Measurements from ENCODE around the gene SAV1.
"Not testable (repeated sequence)": the region's sequence is repeated elsewhere in the genome, so short reads cannot be mapped to it uniquely, and the experiment has no call there.

The SAV1 gene

DNA sequence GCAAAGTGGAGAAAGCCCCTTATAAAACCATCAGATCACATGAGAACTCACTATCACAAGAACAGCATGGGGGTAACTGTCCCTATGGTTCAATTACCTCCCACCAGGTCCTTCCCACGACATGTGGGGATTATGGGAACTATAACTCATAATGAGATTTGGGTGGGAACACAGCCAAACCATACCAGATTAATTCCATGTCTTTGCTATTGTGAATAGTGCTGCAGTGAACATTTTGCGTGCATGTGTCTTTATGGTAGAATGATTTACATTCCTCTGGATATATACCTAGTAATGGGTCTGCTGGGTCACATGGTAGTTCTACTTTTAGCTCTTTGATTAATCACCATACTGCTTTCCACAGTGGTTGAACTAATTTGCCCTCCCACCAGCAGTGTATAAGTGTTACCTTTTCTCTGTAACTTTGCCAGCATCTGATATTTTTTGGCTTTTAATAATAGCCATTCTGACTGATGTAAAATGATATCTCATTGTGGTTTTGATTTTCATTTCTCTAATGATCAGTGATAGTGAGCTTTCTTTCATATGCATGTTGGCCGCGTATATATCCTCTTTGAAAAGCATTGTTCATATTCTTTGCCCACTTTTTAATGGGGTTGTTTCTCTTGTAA, 29.7 kb upstream of the SAV1 start:
- Histone ChIP-seq H3K27ac (ENCODE audit: low read length) (no peak overlapping the region), H3K4me3 (ENCODE audit: low read depth in 1 of 2, low read length in 2 of 2) (no peak overlapping the region), H3K4me2 (ENCODE audit: insufficient read depth, low read length) (no peak overlapping the region), H3K9me3 (ENCODE audit: insufficient read depth, low read length, severe bottlenecking) (peaks cover 9% of the 10 kb centered on the region), H3K79me2 (ENCODE audit: insufficient read depth, low read length) (no peaks in the 10 kb centered on the region), H3K9ac (ENCODE audit: low read depth, low read length) (no peak overlapping the region), H4K20me1 (ENCODE audit: insufficient read depth, low read length) (no peaks in the 10 kb centered on the region), H3K27me3 (ENCODE audit: insufficient read depth, low read length, poor library complexity) (no peaks in the 10 kb centered on the region), H3K36me3 (ENCODE audit: insufficient read depth, low read length) (no peaks in the 10 kb centered on the region), H3K4me1 (ENCODE audit: insufficient read depth, low read length) (no peaks in the 10 kb centered on the region), H2AFZ (ENCODE audit: low read depth, low read length) (no peak overlapping the region)
- ATAC-seq (ENCODE audit: insufficient read depth, low read depth) (no peak), DNase-seq (no peak)
- TF ChIP-seq EZH2 (IDR thresholded peaks at IDR 0.05; ENCODE audit: borderline replicate concordance, low read depth, low read length, severe bottlenecking): no peak
- TF ChIP-seq, protein P1, sequence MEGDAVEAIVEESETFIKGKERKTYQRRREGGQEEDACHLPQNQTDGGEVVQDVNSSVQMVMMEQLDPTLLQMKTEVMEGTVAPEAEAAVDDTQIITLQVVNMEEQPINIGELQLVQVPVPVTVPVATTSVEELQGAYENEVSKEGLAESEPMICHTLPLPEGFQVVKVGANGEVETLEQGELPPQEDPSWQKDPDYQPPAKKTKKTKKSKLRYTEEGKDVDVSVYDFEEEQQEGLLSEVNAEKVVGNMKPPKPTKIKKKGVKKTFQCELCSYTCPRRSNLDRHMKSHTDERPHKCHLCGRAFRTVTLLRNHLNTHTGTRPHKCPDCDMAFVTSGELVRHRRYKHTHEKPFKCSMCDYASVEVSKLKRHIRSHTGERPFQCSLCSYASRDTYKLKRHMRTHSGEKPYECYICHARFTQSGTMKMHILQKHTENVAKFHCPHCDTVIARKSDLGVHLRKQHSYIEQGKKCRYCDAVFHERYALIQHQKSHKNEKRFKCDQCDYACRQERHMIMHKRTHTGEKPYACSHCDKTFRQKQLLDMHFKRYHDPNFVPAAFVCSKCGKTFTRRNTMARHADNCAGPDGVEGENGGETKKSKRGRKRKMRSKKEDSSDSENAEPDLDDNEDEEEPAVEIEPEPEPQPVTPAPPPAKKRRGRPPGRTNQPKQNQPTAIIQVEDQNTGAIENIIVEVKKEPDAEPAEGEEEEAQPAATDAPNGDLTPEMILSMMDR (IDR thresholded peaks at IDR 0.05; ENCODE audit: borderline replicate concordance, extremely low read depth, low read length, poor library complexity, severe bottlenecking): no peak

DNA sequence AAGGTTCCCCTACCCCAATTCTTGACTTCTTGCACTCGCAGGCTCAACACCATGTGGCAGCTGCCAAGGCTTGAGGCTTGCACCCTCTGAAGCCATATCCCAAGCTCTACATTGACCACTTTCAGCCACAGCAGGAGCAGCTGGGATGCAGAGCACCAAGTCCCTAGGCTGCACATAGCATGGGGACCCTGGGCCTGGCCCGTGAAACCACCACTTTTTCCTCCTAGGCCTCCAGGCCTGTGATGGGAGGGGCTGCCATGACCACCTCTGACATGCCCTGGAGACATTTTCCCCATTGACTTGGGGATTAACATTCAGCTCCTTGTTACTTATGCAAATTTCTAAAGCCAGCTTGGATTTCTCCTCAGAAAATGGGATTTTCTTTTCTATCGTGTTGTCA, 26.2 kb upstream of the SAV1 start:
- H3K4me1 ChIP-seq (ENCODE audit: insufficient read depth, low read length); H3K27ac ChIP-seq (ENCODE audit: low read length); H3K79me2 ChIP-seq (ENCODE audit: insufficient read depth, low read length); H4K20me1 ChIP-seq (ENCODE audit: insufficient read depth, low read length); H3K36me3 ChIP-seq (ENCODE audit: insufficient read depth, low read length); H3K4me3 ChIP-seq (ENCODE audit: low read depth in 1 of 2, low read length in 2 of 2); H3K4me2 ChIP-seq (ENCODE audit: insufficient read depth, low read length); H3K9ac ChIP-seq (ENCODE audit: low read depth, low read length); H3K9me3 ChIP-seq (ENCODE audit: insufficient read depth, low read length, severe bottlenecking); H2AFZ ChIP-seq (ENCODE audit: low read depth, low read length); ATAC-seq (ENCODE audit: insufficient read depth, low read depth); DNase-seq; H3K27me3 ChIP-seq (ENCODE audit: insufficient read depth, low read length, poor library complexity): not testable (repeated sequence)

DNA sequence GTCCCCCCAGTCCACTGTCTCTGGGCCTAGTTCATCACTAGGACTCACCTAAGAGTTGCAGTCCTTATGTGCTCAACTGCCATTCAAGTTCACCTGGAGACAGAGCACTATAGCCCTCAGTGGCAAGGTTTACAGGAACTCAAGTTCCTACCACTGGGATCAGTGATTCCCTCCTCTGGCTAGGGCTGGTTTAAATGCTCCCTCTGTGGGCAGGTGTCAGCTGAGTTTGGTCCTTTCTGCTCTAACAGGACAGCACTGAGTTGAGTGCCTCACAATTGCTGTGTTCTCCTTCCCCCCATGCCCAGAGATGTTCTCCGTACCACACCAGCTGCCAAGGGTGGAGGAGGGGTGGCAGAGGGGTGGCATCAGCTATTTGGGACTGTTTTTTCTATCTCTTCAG, 20.8 kb upstream of the SAV1 start:
- H2AFZ ChIP-seq (ENCODE audit: low read depth, low read length): no peak overlapping the region
- ATAC-seq (ENCODE audit: insufficient read depth, low read depth): no peak

DNA sequence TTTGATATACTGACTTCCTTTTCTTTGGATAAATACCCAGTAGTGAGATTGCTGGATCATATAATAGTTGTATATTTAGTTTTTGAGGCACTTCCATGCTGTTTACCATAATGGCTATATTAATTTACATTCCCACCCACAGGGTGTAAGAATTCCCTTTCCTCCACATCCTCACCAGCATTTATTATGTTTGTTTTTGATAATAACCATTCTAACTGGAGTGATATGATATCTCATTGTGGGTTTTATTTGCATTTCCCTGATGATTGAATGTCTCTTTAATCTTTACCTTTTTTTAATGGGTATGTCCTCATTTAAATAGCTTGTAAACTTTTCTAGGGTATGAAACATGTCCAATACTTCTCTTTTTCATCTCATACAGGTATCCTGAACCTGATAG, 11.6 kb upstream of the SAV1 start:
- no peak overlapping the region for H2AFZ ChIP-seq (ENCODE audit: low read depth, low read length)
- H3K79me2 ChIP-seq (ENCODE audit: insufficient read depth, low read length): no peaks in the 10 kb centered on the region
- ATAC-seq (ENCODE audit: insufficient read depth, low read depth) (no peak), DNase-seq (no peak)
- no peaks in the 10 kb centered on the region for H3K27me3 ChIP-seq (ENCODE audit: insufficient read depth, low read length, poor library complexity)
- TF ChIP-seq, protein P1 (IDR thresholded peaks at IDR 0.05; ENCODE audit: borderline replicate concordance, extremely low read depth, low read length, poor library complexity, severe bottlenecking): no peak
- no peak for TF ChIP-seq EZH2 (IDR thresholded peaks at IDR 0.05; ENCODE audit: borderline replicate concordance, low read depth, low read length, severe bottlenecking)
- H3K27ac ChIP-seq (ENCODE audit: low read length): no peak overlapping the region
- no peaks in the 10 kb centered on the region for H3K4me1 ChIP-seq (ENCODE audit: insufficient read depth, low read length)
- no peaks in the 10 kb centered on the region for H4K20me1 ChIP-seq (ENCODE audit: insufficient read depth, low read length)
- H3K4me2 ChIP-seq (ENCODE audit: insufficient read depth, low read length): no peak overlapping the region
- no peak overlapping the region for H3K4me3 ChIP-seq (ENCODE audit: low read depth in 1 of 2, low read length in 2 of 2)
- H3K9ac ChIP-seq (ENCODE audit: low read depth, low read length): no peak overlapping the region
- H3K9me3 ChIP-seq (ENCODE audit: insufficient read depth, low read length, severe bottlenecking): no peaks in the 10 kb centered on the region
- no peaks in the 10 kb centered on the region for H3K36me3 ChIP-seq (ENCODE audit: insufficient read depth, low read length)

More for the DNA sequence above, 20.8 kb upstream of the SAV1 start:
- H3K4me2 ChIP-seq (ENCODE audit: insufficient read depth, low read length): no peak overlapping the region
- H3K9me3 ChIP-seq (ENCODE audit: insufficient read depth, low read length, severe bottlenecking): peaks cover 3% of the 10 kb centered on the region
- no peaks in the 10 kb centered on the region for H3K36me3 ChIP-seq (ENCODE audit: insufficient read depth, low read length)
- no peaks in the 10 kb centered on the region for H4K20me1 ChIP-seq (ENCODE audit: insufficient read depth, low read length)
- no peaks in the 10 kb centered on the region for H3K4me1 ChIP-seq (ENCODE audit: insufficient read depth, low read length)
- DNase-seq: no peak
- H3K79me2 ChIP-seq (ENCODE audit: insufficient read depth, low read length): no peaks in the 10 kb centered on the region
- H3K4me3 ChIP-seq (ENCODE audit: low read depth in 1 of 2, low read length in 2 of 2): no peak overlapping the region
- no peak for TF ChIP-seq EZH2 (IDR thresholded peaks at IDR 0.05; ENCODE audit: borderline replicate concordance, low read depth, low read length, severe bottlenecking)
- TF ChIP-seq, protein P1 (IDR thresholded peaks at IDR 0.05; ENCODE audit: borderline replicate concordance, extremely low read depth, low read length, poor library complexity, severe bottlenecking): no peak
- no peak overlapping the region for H3K9ac ChIP-seq (ENCODE audit: low read depth, low read length)
- no peak overlapping the region for H3K27ac ChIP-seq (ENCODE audit: low read length)
- H3K27me3 ChIP-seq (ENCODE audit: insufficient read depth, low read length, poor library complexity): no peaks in the 10 kb centered on the region

Measured in DND-41 (cell line).